Mesothelial cell of epicardium (in vitro differentiated cells): ENCODE results near the gene ATP1B2. TPM values are rescaled to one million over a fixed set of nuclear protein-coding genes. Genes with fewer than 3 reads are reported as not detected.

ENCODE experiments used
- DNase-seq, 2 experiments: peaks; one replicate each; pipeline ENCODE4 v3.0.0; 2021; ENCODE audit warnings: low spot score in 2 of 2; ENCODE audit not compliant: unreplicated experiment in 2 of 2
- H3K27ac Mint-ChIP-seq: 2 replicates; pipeline ENCODE4 v1.8.0; 2021; ENCODE audit warnings: mixed read lengths
- H3K27me3 Mint-ChIP-seq: 2 replicates; pipeline ENCODE4 v1.8.0; 2021; ENCODE audit warnings: low read depth, mixed read lengths
- H3K36me3 Mint-ChIP-seq: 2 replicates; pipeline ENCODE4 v1.8.0; 2021; ENCODE audit warnings: mixed read lengths
- H3K4me1 Mint-ChIP-seq: 2 replicates; pipeline ENCODE4 v1.8.0; 2021; ENCODE audit warnings: mixed read lengths
- H3K4me3 Mint-ChIP-seq: 2 replicates; pipeline ENCODE4 v1.8.0; 2021; ENCODE audit warnings: mild to moderate bottlenecking, moderate library complexity, mixed read lengths
- H3K9me3 Mint-ChIP-seq: 2 replicates; pipeline ENCODE4 v1.8.0; 2021; ENCODE audit warnings: mixed read lengths
- CTCF ChIP-seq: fragments of 200-600 bp; sonication (generic); IDR thresholded peaks from one replicate; pipeline ENCODE4 v1.5.0; 2021; ENCODE audit warnings: antibody characterized with exemption; ENCODE audit not compliant: unreplicated experiment
- total RNA-seq: library from RNA; stranded (reverse); gene quantifications from 3 replicates; pipeline ENCODE4 v1.2.1, GENCODE V29; 2021

Gene ATP1B2
- total RNA-seq, 1 donor from 2014 or later: 10.2 TPM

GRCh38 chr17:7613769-7614424 is 36.8 kb upstream of the ATP1B2 start:
- no peak for TF ChIP-seq CTCF
- Mint-ChIP-seq H3K36me3 (peaks cover 3% of the 10 kb centered on the region), H3K4me1 (peaks cover 35% of the 10 kb centered on the region), H3K27ac (peak overlapping the region; percentile 90), H3K9me3 (no peaks in the 10 kb centered on the region), H3K27me3 (no peaks in the 10 kb centered on the region), H3K4me3 (peak overlapping the region; percentile 88)
- no peak for DNase-seq

DNA sequence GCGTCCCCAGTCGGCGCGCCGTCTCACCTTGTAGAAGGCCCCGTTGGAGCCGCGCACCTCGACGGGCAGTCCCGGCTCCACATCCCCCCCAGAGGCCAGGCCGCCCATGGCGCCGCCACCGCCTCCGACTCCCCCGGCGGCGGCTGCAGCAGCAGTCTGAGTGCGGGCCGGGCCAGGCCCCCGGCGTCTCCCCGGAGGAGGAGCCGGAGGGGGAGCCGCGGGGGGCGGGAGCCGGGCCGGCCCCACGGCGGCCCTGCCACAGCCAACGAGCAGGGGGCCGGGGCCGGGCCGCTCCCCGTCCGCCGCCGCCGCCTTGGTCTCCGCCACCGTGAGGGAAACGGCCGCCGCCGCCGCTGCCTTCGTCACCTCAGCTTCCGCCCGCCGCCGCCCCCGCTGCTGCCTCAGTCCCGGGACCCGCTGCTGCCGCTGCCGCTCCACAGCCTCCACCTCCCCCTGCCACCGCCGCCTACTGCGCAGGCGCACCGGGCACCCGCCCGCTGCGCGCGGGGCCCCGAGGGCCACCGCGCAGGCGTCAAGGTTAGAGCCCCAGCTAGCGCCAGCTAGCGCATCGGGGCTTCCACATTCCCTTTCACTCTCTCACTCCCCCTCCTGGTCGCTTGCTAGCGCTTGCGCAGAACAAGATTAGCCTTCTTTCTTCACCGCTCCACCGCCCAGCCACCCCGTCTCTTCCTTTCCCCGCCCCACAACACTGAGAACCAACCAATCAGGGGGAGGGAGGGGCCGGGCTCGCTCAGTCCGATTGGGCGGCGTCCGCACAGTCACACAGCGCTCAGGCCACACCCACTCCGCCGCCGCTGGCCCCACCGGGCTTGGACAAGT is 36.1 kb upstream of the ATP1B2 start, which contains the start of gene FXR2:
Gene FXR2 (minus strand): TSS at position 473 of the 840 bp plus-strand sequence. CDS start 365 bp downstream, at position 108.
- TF ChIP-seq CTCF: peak; percentile 56
- peak within 1 kb of the TSS; percentile 94 for H3K27ac Mint-ChIP-seq
- DNase-seq: peak; percentile 99 to 100
- peak within 1 kb of the TSS; percentile 88 for H3K4me3 Mint-ChIP-seq
- no peaks in the 10 kb centered on the region for H3K9me3 Mint-ChIP-seq
- H3K27me3 Mint-ChIP-seq: no peaks in the 10 kb centered on the region
- H3K4me1 Mint-ChIP-seq: peaks cover 35% of the 10 kb centered on the region
- peaks cover 3% of the 10 kb centered on the region for H3K36me3 Mint-ChIP-seq

DNA sequence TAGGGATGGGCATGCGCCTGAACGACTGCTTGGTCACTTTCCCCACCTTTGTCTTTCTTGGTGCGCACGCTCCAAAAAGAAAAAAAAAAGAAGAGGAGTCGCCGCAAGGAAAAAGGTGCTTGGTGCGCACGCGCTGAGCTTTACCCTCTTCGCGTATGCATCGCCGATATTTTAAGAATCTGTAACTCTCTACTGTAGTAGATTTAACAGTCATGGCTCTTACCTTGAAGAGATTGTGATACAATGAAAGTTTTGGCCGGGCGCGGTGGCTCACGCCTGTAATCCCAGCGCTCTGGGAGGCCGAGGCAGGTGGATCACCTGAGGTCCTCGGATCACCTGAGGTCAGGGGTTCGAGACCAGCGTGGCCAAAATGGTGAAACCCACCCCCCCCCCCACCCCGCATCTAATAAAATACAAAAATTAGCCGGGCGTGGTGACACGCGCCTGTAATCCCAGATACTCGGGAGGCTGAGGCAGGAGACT is 35.4 kb upstream of the ATP1B2 start:
- H3K27ac Mint-ChIP-seq: peak overlapping the region; percentile 94
- no peaks in the 10 kb centered on the region for H3K27me3 Mint-ChIP-seq
- DNase-seq: no peak

DNA sequence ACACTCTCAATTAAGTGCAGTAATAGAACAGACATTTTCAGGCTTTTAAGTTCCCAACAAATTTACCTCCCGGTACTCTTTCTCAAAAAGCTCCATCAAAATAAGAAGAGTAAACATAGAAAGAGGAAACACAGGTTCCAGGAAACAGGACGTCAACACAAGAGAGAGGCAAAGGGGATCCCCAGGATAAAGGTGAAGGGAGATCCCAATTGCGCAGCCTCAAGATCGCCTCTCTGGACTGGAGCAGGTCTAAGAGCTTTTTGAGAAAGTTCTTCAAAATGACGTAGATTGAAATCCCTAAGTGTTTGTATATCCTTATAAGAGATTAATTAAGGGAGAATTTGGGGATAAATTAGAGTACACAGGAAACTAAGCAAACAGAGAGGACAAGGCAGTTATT is 32.1 kb upstream of the ATP1B2 start:
- Mint-ChIP-seq H3K27ac (no peak overlapping the region), H3K4me1 (peaks cover 6% of the 10 kb centered on the region), H3K4me3 (no peak overlapping the region), H3K9me3 (no peaks in the 10 kb centered on the region), H3K27me3 (no peaks in the 10 kb centered on the region), H3K36me3 (no peaks in the 10 kb centered on the region)
- TF ChIP-seq CTCF: no peak
- no peak for DNase-seq

More for the DNA sequence above, 35.4 kb upstream of the ATP1B2 start:
- H3K36me3 Mint-ChIP-seq: peaks cover 3% of the 10 kb centered on the region
- no peaks in the 10 kb centered on the region for H3K9me3 Mint-ChIP-seq
- peaks cover 35% of the 10 kb centered on the region for H3K4me1 Mint-ChIP-seq
- TF ChIP-seq CTCF: no peak
- peak overlapping the region; percentile 69 for H3K4me3 Mint-ChIP-seq

GRCh38 chr17:7620835-7621234 is 29.9 kb upstream of the ATP1B2 start:
- H3K4me3 Mint-ChIP-seq: no peak overlapping the region
- no peak for DNase-seq
- no peaks in the 10 kb centered on the region for H3K4me1 Mint-ChIP-seq
- no peaks in the 10 kb centered on the region for H3K27me3 Mint-ChIP-seq
- H3K27ac Mint-ChIP-seq: no peak overlapping the region
- TF ChIP-seq CTCF: no peak
- no peaks in the 10 kb centered on the region for H3K9me3 Mint-ChIP-seq
- H3K36me3 Mint-ChIP-seq: peaks cover 2% of the 10 kb centered on the region
